K562 (cell line): ENCODE results near the gene PDE4D. TPM values are rescaled to one million over a fixed set of nuclear protein-coding genes. Genes with fewer than 3 reads are reported as not detected.

Experiments
- EGR1 ChIP-seq: fragments of 450-650 bp; conservative IDR thresholded peaks from 2 replicates; pipeline ENCODE4 v1.6.1; 2017; ENCODE audit warnings: mild to moderate bottlenecking
- HDAC1 ChIP-seq, 2 experiments: fragments of 450-650 bp; IDR thresholded peaks; 2 replicates each; pipeline ENCODE4 v1.6.1; 2016 to 2017; ENCODE audit warnings: inconsistent platforms in 1 of 2, mild to moderate bottlenecking in 1 of 2, moderate library complexity in 1 of 2
- SPI1 ChIP-seq: IDR thresholded peaks from 2 replicates; pipeline ENCODE4 v1.6.1; 2011; ENCODE audit warnings: low read depth, low read length, control low read depth, borderline replicate concordance
- SREBF1 ChIP-seq: fragments of 150-350 bp; IDR thresholded peaks from 2 replicates; pipeline ENCODE4 v1.6.1; 2014; ENCODE audit warnings: antibody characterized with exemption, low read depth, low read length, borderline replicate concordance
- ZFP1 ChIP-seq: fragments of 450-650 bp; formaldehyde crosslinking; IDR thresholded peaks from 2 replicates; pipeline ENCODE4 v1.4.0; 2020; ENCODE audit warnings: mild to moderate bottlenecking, mixed read lengths
- ZNF79 ChIP-seq: fragments of 250-450 bp; sonication (Bioruptor Pico); IDR thresholded peaks from 2 replicates; pipeline ENCODE4 v1.4.0; 2020; ENCODE audit warnings: low read depth, mild to moderate bottlenecking, moderate library complexity
- ZSCAN29 ChIP-seq: fragments of 450-650 bp; IDR thresholded peaks from 2 replicates; pipeline ENCODE4 v1.6.1; 2017
- polyA plus RNA-seq, 8 experiments: library from polyadenylated mRNA; depleted of rRNA in 4 of 8; stranded (reverse) in 5 of 8; unstranded in 3 of 8; fragments of >200 nt; fragmentation: Nextera tagmentation in 2 of 8; fragmentation: Illumina TruSeq in 1 of 8; extraction: Ambion mirVana in 2 of 8; extraction: Trizol in 1 of 8; gene quantifications; 2 replicates each; pipeline versions ENCODE4 v1.2.1 to v1.2.3, GENCODE V29; 2011 to 2014; ENCODE audit warnings: inconsistent platforms in 1 of 8, missing spikeins in 1 of 8
- total RNA-seq, 7 experiments: library from RNA; depleted of rRNA in 6 of 7; stranded (reverse); fragments of >200 nt in 6 of 7; fragmentation: Illumina TruSeq in 2 of 7; extraction: Trizol in 2 of 7; gene quantifications; 2 replicates each; pipeline versions ENCODE4 v1.2.1 to v1.2.3, GENCODE V29; 2011 to 2021; ENCODE audit warnings: low replicate concordance in 1 of 7
- TF ChIP-seq, protein P1 (sequence below): sonication (generic); formaldehyde crosslinking; IDR thresholded peaks from 2 replicates; pipeline ENCODE4 v1.8.0; 2022; ENCODE audit warnings: mild to moderate bottlenecking, missing genetic modification reagents
- TF ChIP-seq, protein P2 (sequence below): fragments of 250-450 bp; sonication (Bioruptor Pico); IDR thresholded peaks from 2 replicates; pipeline ENCODE4 v1.4.0; 2020
- TF ChIP-seq, protein P3 (sequence below): fragments of 450-650 bp; IDR thresholded peaks from 2 replicates; pipeline ENCODE4 v1.6.1; 2016; ENCODE audit warnings: borderline replicate concordance
- TF ChIP-seq, protein P4 (sequence below): fragments of 250-450 bp; sonication (Bioruptor Pico); IDR thresholded peaks from 2 replicates; pipeline ENCODE4 v1.5.1; 2021; ENCODE audit warnings: mild to moderate bottlenecking
- TF ChIP-seq, protein P5 (sequence below): sonication (generic); formaldehyde crosslinking; IDR thresholded peaks from 2 replicates; pipeline ENCODE4 v1.8.0; 2022; ENCODE audit warnings: mild to moderate bottlenecking, missing genetic modification reagents

Gene PDE4D
- total and polyA plus RNA-seq, 9 of the 15 experiments (the other 6 are each of a cell fraction or from before 2014, with no cell fraction given), result 0.04 to 0.46 (median 0.13) TPM

DNA sequence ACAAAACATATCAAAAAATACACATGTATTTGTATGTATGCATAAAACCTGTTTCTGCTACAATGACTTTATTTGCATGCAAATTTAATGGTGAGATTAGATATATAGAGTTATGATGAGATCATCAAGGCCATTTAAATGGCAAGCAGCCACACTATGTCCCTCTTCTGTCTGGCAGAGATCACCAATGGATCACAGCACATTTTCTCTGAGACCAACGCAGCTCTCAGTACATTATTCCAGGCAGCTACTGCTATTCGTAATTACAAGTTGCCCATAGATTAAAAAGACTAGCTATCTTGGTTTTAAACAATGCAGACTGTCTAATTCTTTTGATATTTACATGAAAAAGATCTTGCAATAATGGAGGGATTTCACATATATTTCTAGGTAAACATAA lies 629.5 kb downstream of the PDE4D start (continued):
- TF ChIP-seq, protein P1, sequence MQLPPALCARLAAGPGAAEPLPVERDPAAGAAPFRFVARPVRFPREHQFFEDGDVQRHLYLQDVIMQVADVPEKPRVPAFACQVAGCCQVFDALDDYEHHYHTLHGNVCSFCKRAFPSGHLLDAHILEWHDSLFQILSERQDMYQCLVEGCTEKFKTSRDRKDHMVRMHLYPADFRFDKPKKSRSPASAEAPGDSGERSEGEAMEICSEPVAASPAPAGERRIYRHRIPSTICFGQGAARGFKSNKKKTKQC (CRISPR knock-in tag), result no peak
- TF ChIP-seq ZFP1 (CRISPR knock-in tag) (no peak), ZSCAN29 (no peak), SPI1 (no peak), EGR1 (no peak), SREBF1 (no peak), ZNF79 (CRISPR knock-in tag) (no peak), HDAC1 (IDR thresholded peaks at IDR 0.05) (no peak)
- TF ChIP-seq, protein P2, sequence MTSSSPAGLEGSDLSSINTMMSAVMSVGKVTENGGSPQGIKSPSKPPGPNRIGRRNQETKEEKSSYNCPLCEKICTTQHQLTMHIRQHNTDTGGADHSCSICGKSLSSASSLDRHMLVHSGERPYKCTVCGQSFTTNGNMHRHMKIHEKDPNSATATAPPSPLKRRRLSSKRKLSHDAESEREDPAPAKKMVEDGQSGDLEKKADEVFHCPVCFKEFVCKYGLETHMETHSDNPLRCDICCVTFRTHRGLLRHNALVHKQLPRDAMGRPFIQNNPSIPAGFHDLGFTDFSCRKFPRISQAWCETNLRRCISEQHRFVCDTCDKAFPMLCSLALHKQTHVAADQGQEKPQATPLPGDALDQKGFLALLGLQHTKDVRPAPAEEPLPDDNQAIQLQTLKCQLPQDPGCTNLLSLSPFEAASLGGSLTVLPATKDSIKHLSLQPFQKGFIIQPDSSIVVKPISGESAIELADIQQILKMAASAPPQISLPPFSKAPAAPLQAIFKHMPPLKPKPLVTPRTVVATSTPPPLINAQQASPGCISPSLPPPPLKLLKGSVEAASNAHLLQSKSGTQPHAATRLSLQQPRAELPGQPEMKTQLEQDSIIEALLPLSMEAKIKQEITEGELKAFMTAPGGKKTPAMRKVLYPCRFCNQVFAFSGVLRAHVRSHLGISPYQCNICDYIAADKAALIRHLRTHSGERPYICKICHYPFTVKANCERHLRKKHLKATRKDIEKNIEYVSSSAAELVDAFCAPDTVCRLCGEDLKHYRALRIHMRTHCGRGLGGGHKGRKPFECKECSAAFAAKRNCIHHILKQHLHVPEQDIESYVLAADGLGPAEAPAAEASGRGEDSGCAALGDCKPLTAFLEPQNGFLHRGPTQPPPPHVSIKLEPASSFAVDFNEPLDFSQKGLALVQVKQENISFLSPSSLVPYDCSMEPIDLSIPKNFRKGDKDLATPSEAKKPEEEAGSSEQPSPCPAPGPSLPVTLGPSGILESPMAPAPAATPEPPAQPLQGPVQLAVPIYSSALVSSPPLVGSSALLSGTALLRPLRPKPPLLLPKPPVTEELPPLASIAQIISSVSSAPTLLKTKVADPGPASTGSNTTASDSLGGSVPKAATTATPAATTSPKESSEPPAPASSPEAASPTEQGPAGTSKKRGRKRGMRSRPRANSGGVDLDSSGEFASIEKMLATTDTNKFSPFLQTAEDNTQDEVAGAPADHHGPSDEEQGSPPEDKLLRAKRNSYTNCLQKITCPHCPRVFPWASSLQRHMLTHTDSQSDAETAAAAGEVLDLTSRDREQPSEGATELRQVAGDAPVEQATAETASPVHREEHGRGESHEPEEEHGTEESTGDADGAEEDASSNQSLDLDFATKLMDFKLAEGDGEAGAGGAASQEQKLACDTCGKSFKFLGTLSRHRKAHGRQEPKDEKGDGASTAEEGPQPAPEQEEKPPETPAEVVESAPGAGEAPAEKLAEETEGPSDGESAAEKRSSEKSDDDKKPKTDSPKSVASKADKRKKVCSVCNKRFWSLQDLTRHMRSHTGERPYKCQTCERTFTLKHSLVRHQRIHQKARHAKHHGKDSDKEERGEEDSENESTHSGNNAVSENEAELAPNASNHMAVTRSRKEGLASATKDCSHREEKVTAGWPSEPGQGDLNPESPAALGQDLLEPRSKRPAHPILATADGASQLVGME, result no peak
- TF ChIP-seq, protein P3, sequence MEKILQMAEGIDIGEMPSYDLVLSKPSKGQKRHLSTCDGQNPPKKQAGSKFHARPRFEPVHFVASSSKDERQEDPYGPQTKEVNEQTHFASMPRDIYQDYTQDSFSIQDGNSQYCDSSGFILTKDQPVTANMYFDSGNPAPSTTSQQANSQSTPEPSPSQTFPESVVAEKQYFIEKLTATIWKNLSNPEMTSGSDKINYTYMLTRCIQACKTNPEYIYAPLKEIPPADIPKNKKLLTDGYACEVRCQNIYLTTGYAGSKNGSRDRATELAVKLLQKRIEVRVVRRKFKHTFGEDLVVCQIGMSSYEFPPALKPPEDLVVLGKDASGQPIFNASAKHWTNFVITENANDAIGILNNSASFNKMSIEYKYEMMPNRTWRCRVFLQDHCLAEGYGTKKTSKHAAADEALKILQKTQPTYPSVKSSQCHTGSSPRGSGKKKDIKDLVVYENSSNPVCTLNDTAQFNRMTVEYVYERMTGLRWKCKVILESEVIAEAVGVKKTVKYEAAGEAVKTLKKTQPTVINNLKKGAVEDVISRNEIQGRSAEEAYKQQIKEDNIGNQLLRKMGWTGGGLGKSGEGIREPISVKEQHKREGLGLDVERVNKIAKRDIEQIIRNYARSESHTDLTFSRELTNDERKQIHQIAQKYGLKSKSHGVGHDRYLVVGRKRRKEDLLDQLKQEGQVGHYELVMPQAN, result no peak
- TF ChIP-seq, protein P4, sequence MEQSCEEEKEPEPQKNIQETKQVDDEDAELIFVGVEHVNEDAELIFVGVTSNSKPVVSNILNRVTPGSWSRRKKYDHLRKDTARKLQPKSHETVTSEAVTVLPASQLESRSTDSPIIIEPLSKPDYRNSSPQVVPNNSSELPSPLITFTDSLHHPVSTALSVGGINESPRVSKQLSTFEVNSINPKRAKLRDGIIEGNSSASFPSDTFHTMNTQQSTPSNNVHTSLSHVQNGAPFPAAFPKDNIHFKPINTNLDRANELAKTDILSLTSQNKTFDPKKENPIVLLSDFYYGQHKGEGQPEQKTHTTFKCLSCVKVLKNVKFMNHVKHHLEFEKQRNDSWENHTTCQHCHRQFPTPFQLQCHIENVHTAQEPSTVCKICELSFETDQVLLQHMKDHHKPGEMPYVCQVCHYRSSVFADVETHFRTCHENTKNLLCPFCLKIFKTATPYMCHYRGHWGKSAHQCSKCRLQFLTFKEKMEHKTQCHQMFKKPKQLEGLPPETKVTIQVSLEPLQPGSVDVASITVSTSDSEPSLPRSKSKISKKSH (CRISPR knock-in tag), result no peak
- TF ChIP-seq, protein P5, sequence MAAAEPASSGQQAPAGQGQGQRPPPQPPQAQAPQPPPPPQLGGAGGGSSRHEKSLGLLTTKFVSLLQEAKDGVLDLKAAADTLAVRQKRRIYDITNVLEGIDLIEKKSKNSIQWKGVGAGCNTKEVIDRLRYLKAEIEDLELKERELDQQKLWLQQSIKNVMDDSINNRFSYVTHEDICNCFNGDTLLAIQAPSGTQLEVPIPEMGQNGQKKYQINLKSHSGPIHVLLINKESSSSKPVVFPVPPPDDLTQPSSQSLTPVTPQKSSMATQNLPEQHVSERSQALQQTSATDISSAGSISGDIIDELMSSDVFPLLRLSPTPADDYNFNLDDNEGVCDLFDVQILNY, result no peak
